H9 (cell line): Measurements from ENCODE around the gene RABGAP1L. TPM values are rescaled to one million over a fixed set of nuclear protein-coding genes. Genes with fewer than 3 reads are reported as not detected.

ENCODE experiments used
- DNase-seq: peaks from one replicate; pipeline ENCODE4 v3.0.0-alpha.2; 2017
- H2AFZ ChIP-seq: one replicate; pipeline ENCODE4 v1.6.1; 2013; ENCODE audit warnings: mild to moderate bottlenecking, low read length, control low read depth, moderate library complexity
- H2AK5ac ChIP-seq: 2 replicates; pipeline ENCODE4 v1.6.1; 2013; ENCODE audit warnings: low read length, control low read depth, mixed read lengths; ENCODE audit not compliant: insufficient read length
- H2BK120ac ChIP-seq: one replicate; pipeline ENCODE4 v1.6.1; 2013; ENCODE audit warnings: low read depth, mild to moderate bottlenecking, low read length, control low read depth, inconsistent platforms; ENCODE audit not compliant: poor library complexity, severe bottlenecking
- H2BK12ac ChIP-seq: 2 replicates; pipeline ENCODE4 v1.6.1; 2013; ENCODE audit warnings: low read length, control low read depth, mixed read lengths, low read depth; ENCODE audit not compliant: insufficient read length
- H2BK15ac ChIP-seq: 2 replicates; pipeline ENCODE4 v1.6.1; 2013; ENCODE audit warnings: low read depth, low read length, control low read depth
- H2BK20ac ChIP-seq: one replicate; pipeline ENCODE4 v1.6.1; 2013; ENCODE audit warnings: low read depth, mild to moderate bottlenecking, low read length, control low read depth, inconsistent platforms; ENCODE audit not compliant: poor library complexity, severe bottlenecking
- H2BK5ac ChIP-seq: 2 replicates; pipeline ENCODE4 v1.6.1; 2013; ENCODE audit warnings: low read length, control low read depth, mixed read lengths; ENCODE audit not compliant: insufficient read length
- H3K14ac ChIP-seq: 2 replicates; pipeline ENCODE4 v1.6.1; 2013; ENCODE audit warnings: low read length, control low read depth; ENCODE audit not compliant: insufficient read depth
- H3K18ac ChIP-seq: 2 replicates; pipeline ENCODE4 v1.6.1; 2013; ENCODE audit warnings: low read depth, mild to moderate bottlenecking, mixed read lengths, low read length, control low read depth; ENCODE audit not compliant: insufficient read length
- H3K23ac ChIP-seq: 2 replicates; pipeline ENCODE4 v1.6.1; 2013; ENCODE audit warnings: low read length, control low read depth, mixed read lengths, low read depth; ENCODE audit not compliant: insufficient read length
- H3K23me2 ChIP-seq: 2 replicates; pipeline ENCODE4 v1.6.1; 2013; ENCODE audit warnings: low read depth, mild to moderate bottlenecking, mixed read lengths, low read length, control low read depth; ENCODE audit not compliant: insufficient read length, poor library complexity, severe bottlenecking
- H3K27ac ChIP-seq: 2 replicates; pipeline ENCODE4 v1.5.1; 2013; ENCODE audit warnings: low read length, control low read depth, mixed read lengths, low read depth; ENCODE audit not compliant: insufficient read length
- H3K27me3 ChIP-seq: 2 replicates; pipeline ENCODE4 v1.6.1; 2013; ENCODE audit warnings: low read length, control low read depth, inconsistent platforms; ENCODE audit not compliant: insufficient read depth
- H3K4ac ChIP-seq: 2 replicates; pipeline ENCODE4 v1.6.1; 2013; ENCODE audit warnings: low read depth, mild to moderate bottlenecking, control low read depth, inconsistent platforms, low read length, moderate library complexity
- H3K4me1 ChIP-seq: 2 replicates; pipeline ENCODE4 v1.6.1; 2013; ENCODE audit warnings: low read length, control low read depth, inconsistent platforms; ENCODE audit not compliant: insufficient read depth
- H3K4me2 ChIP-seq: 2 replicates; pipeline ENCODE4 v1.6.1; 2013; ENCODE audit warnings: low read length, control low read depth, mixed read lengths; ENCODE audit not compliant: insufficient read length, insufficient read depth
- H3K56ac ChIP-seq: 2 replicates; pipeline ENCODE4 v1.6.1; 2013; ENCODE audit warnings: low read depth, mild to moderate bottlenecking, mixed read lengths, low read length, control low read depth; ENCODE audit not compliant: insufficient read length
- H3K79me1 ChIP-seq: 2 replicates; pipeline ENCODE4 v1.6.1; 2013; ENCODE audit warnings: low read depth, mild to moderate bottlenecking, moderate library complexity, low read length, control low read depth, inconsistent platforms; ENCODE audit not compliant: insufficient read depth, poor library complexity, severe bottlenecking
- H3K79me2 ChIP-seq: 2 replicates; pipeline ENCODE4 v1.6.1; 2013; ENCODE audit warnings: low read length, control low read depth, inconsistent platforms; ENCODE audit not compliant: insufficient read depth
- H3K9ac ChIP-seq: 2 replicates; pipeline ENCODE4 v1.6.1; 2013; ENCODE audit warnings: low read length, control low read depth, mixed read lengths; ENCODE audit not compliant: insufficient read length; ENCODE audit errors: extremely low read depth
- H3K9me3 ChIP-seq: one replicate; pipeline ENCODE4 v1.6.1; 2013; ENCODE audit warnings: low read depth, low read length, inconsistent platforms; ENCODE audit not compliant: control insufficient read depth
- H3T11ph ChIP-seq: one replicate; pipeline ENCODE4 v1.6.1; 2013; ENCODE audit warnings: mild to moderate bottlenecking, low read length, control low read depth, inconsistent platforms
- H4K20me1 ChIP-seq: one replicate; pipeline ENCODE4 v1.6.1; 2013; ENCODE audit not compliant: control insufficient read depth, insufficient read length, insufficient read depth
- H4K5ac ChIP-seq: 2 replicates; pipeline ENCODE4 v1.6.1; 2013; ENCODE audit warnings: low read depth, mild to moderate bottlenecking, mixed read lengths, low read length, control low read depth; ENCODE audit not compliant: insufficient read length
- H4K8ac ChIP-seq: replicated peaks from 2 replicates; pipeline ENCODE4 v1.6.1; 2013; ENCODE audit warnings: low read length, control low read depth, mixed read lengths, low read depth; ENCODE audit not compliant: insufficient read length
- H4K91ac ChIP-seq: 2 replicates; pipeline ENCODE4 v1.6.1; 2013; ENCODE audit warnings: low read depth, mild to moderate bottlenecking, moderate library complexity, mixed read lengths, low read length, control low read depth; ENCODE audit not compliant: insufficient read length
- H3K27ac Mint-ChIP-seq, 3 experiments: 2 replicates in 2 of 3; 3 replicates in 1 of 3; pipeline ENCODE4 v1.8.0; 2020 to 2021; ENCODE audit warnings: mixed read lengths in 3 of 3, mild to moderate bottlenecking in 1 of 3, moderate library complexity in 1 of 3
- H3K27me3 Mint-ChIP-seq: 2 replicates; pipeline ENCODE4 v1.8.0; 2021; ENCODE audit warnings: low read depth, mild to moderate bottlenecking, moderate library complexity, mixed read lengths
- H3K36me3 Mint-ChIP-seq, 3 experiments: 2 replicates in 2 of 3; 3 replicates in 1 of 3; pipeline ENCODE4 v1.8.0; 2020 to 2021; ENCODE audit warnings: low read depth in 3 of 3, mixed read lengths in 3 of 3; ENCODE audit not compliant: insufficient read depth in 1 of 3
- H3K4me1 Mint-ChIP-seq, 2 experiments: 2 replicates each; pipeline ENCODE4 v1.8.0; 2020; ENCODE audit warnings: mixed read lengths in 2 of 2
- H3K4me3 Mint-ChIP-seq, 2 experiments: 2 replicates in 1 of 2; 3 replicates in 1 of 2; pipeline ENCODE4 v1.8.0; 2020 to 2021; ENCODE audit warnings: mild to moderate bottlenecking in 2 of 2, mixed read lengths in 2 of 2, moderate library complexity in 1 of 2
- H3K9me3 Mint-ChIP-seq, 2 experiments: 2 replicates in 1 of 2; 3 replicates in 1 of 2; pipeline ENCODE4 v1.8.0; 2020; ENCODE audit warnings: mild to moderate bottlenecking in 2 of 2, mixed read lengths in 2 of 2, moderate library complexity in 1 of 2
- WGBS: extraction: QIAGEN DNeasy Blood & Tissue Kit; methylation state at CpG from one replicate; pipeline ENCODE4 v1.1.7; 2013; ENCODE audit warnings: missing lambda C conversion rate, low lambda C conversion rate, mixed read lengths; ENCODE audit not compliant: insufficient read length; ENCODE audit errors: extremely low coverage; 5-methylcytosine and 5-hydroxymethylcytosine counted together
- total RNA-seq: library from RNA; stranded (reverse); gene quantifications from 2 replicates; pipeline ENCODE4 v1.2.1, GENCODE V29; 2021
- TF ChIP-seq, protein P1 (sequence below): fragments of 200-600 bp; sonication (generic); conservative IDR thresholded peaks from 3 replicates; pipeline ENCODE4 v1.8.0; 2021; ENCODE audit warnings: antibody characterized with exemption, mild to moderate bottlenecking

RABGAP1L gene
- total RNA-seq, 1 experiment from 2014 or later, result 147 TPM

DNA sequence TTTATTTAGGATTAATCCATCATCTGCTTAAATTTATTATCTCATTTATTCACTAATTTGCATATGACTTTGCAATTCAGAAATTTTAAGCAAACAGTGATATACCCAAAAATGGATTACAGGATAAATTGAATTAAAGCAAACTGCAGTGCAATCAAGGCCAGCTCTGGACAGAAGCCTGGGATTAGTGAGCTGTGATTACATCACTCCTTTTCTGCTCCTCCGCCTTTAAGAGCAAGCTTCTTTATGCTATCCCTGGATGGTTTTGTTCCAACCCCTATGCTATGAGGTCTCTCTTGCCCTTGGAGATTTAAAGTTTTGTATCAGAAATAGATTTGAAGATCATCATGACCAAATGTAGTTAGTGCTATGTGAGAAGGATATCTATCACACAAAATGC, 321.0 kb downstream of the RABGAP1L start:
- Histone ChIP-seq H2AK5ac (no peak overlapping the region), H3K9ac (no peak overlapping the region), H2BK12ac (no peak overlapping the region), H4K5ac (no peak overlapping the region), H3K23me2 (no peaks in the 10 kb centered on the region), H3K79me2 (no peaks in the 10 kb centered on the region), H3K9me3 (no peaks in the 10 kb centered on the region), H3K56ac (no peak overlapping the region), H3K18ac (no peak overlapping the region), H2BK120ac (no peak overlapping the region), H2BK15ac (no peak overlapping the region), H3K27me3 (no peaks in the 10 kb centered on the region), H3K23ac (no peak overlapping the region), H3K14ac (no peak overlapping the region), H2BK20ac (no peak overlapping the region), H4K8ac (no peak overlapping the region), H3K4me1 (no peaks in the 10 kb centered on the region), H3K4me2 (no peak overlapping the region), H3K79me1 (no peaks in the 10 kb centered on the region), H3K4ac (no peak overlapping the region), H4K20me1 (no peaks in the 10 kb centered on the region), H2AFZ (no peak overlapping the region), H4K91ac (no peak overlapping the region), H3K27ac (no peak overlapping the region), H2BK5ac (no peak overlapping the region), H3T11ph (no peak overlapping the region)
- no peaks in the 10 kb centered on the region for H3K9me3 Mint-ChIP-seq
- no peak overlapping the region for H3K27ac Mint-ChIP-seq
- no peaks in the 10 kb centered on the region for H3K36me3 Mint-ChIP-seq
- H3K4me3 Mint-ChIP-seq, result no peak overlapping the region
- peaks cover 2% of the 10 kb centered on the region; the same call in 1 of the 2 replicates for H3K27me3 Mint-ChIP-seq
- no peak for DNase-seq
- WGBS, result no CpG with 5 or more reads among the region's 1 CpG
- TF ChIP-seq, protein P1, sequence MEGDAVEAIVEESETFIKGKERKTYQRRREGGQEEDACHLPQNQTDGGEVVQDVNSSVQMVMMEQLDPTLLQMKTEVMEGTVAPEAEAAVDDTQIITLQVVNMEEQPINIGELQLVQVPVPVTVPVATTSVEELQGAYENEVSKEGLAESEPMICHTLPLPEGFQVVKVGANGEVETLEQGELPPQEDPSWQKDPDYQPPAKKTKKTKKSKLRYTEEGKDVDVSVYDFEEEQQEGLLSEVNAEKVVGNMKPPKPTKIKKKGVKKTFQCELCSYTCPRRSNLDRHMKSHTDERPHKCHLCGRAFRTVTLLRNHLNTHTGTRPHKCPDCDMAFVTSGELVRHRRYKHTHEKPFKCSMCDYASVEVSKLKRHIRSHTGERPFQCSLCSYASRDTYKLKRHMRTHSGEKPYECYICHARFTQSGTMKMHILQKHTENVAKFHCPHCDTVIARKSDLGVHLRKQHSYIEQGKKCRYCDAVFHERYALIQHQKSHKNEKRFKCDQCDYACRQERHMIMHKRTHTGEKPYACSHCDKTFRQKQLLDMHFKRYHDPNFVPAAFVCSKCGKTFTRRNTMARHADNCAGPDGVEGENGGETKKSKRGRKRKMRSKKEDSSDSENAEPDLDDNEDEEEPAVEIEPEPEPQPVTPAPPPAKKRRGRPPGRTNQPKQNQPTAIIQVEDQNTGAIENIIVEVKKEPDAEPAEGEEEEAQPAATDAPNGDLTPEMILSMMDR, result no peak
- H3K4me1 Mint-ChIP-seq, result no peaks in the 10 kb centered on the region
